RCC 7860 (cell line): ENCODE data around the gene ERMAP.
"Not testable (repeated sequence)": the region's sequence is repeated elsewhere in the genome, so short reads cannot be mapped to it uniquely, and the experiment has no call there.

Source experiments
- DNase-seq: peaks from one replicate; pipeline ENCODE4 v3.0.0-alpha.2; 2015; ENCODE audit warnings: low spot score
- FAIRE-seq: peaks from 2 replicates; lab custom pipeline; 2012; peaks lifted over from hg19 to GRCh38; lab: Jason Lieb, UNC

The ERMAP gene

DNA sequence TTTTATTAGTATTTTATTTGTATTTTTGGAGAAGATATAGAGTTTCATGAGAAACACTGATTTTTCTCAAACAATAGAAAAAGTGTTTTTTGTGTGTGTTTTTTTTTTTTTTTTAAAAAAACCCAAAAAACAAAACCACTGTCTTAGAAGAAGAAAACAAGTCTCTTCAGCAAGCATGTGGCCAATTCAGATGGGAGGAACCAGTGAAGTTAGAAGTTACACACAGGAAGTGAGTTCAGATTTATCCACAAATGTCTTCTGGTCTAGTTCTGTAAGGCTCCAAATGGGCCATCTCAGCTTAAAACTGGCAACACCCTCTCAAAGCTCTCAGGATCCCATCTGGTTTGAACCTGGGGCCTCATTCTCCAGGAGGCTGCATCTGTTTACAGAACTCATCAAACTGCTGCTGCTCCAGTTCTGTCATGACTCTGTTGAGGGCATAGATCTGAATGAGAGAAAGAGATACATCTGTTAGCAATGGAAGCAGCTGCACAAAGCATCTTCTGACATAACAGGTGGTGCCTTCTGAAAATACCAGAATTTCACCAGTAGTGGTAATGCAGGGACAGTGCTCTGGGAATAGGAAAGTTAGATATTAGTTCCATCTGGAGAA, 9.8 kb upstream of the ERMAP start:
- FAIRE-seq, result no peak

GRCh38 chr1:42814815-42815214, 2.1 kb upstream of the ERMAP start:
- not testable (repeated sequence) for FAIRE-seq, DNase-seq

More for the DNA sequence above, 9.8 kb upstream of the ERMAP start:
- no peak for DNase-seq

DNA sequence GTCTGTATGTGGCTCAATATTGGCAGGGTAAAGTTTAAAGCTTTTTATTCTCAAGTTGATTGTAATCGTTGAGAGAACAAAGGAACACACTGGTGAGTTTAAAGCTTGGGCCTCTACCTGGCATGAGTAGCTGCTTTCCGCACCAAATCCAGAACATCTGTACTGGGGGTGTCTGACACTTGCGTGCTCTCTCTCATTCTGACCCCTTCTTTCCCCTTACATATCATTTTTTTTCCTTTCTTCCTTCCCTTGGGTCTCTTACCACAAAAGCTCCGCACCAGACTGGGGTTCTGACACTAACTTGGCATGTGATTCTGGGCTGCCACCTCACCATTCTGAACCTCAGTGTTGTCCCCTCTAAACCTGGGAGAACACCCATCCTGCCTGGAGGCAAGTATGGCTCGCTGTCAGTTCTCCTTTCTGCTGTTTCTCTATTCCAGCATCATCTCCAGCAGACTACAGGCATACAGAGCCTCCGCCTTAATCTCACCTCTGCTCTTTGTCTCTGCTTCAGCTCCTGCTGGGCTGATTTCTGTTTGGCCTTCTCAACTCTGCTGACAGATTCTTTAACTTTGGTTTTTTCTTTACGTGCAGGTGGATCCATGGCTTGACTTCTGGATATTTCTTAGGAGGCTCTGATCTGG, 859 bp upstream of the ERMAP start:
- no peak for DNase-seq
- no peak for FAIRE-seq

GRCh38 chr1:42817440-42817767, 482 bp downstream of the ERMAP start:
- DNase-seq, result no peak
- FAIRE-seq, result no peak

DNA sequence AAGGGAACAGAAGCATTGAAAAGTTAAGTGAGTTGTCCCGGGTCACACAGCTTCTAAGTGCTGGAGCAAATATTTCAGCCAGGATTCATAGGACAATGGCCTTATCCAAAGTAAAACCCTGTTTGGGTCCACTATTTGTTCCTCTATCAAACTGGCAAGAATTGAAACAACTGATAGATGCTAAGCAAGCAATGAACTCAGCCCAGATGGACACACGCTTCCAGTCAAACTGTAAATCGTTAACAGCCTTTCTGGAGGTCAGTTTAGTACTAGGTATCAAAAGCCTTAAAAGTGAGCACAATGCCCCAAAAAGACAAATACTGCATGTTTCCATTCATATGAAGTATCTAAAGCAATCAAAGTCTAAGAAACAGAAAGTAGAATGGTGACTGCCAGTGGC, 1.1 kb downstream of the ERMAP start:
- FAIRE-seq (no peak), DNase-seq (no peak)

GRCh38 chr1:42820813-42821212, 3.9 kb downstream of the ERMAP start:
- FAIRE-seq, result no peak
- no peak for DNase-seq

DNA sequence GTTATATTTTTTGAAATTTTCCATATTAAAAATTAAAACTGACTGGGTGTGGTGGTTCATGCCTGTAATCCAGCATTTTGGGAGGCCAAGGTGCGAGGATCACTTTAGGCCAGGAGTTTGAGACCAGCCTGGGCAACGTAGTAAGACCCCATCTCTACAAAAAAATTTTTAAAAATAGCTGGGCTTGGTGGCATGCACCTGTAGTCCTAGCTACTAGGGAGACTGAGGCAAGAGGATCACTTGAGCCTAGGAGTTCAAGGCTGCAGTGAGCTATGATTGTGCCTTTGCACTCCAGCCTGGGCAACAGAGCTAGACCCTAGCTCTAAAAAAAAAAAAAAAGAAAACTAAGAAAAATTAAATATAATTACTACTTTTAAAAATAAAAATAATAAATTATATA, 4.8 kb downstream of the ERMAP start:
- DNase-seq, result no peak
- no peak for FAIRE-seq

DNA sequence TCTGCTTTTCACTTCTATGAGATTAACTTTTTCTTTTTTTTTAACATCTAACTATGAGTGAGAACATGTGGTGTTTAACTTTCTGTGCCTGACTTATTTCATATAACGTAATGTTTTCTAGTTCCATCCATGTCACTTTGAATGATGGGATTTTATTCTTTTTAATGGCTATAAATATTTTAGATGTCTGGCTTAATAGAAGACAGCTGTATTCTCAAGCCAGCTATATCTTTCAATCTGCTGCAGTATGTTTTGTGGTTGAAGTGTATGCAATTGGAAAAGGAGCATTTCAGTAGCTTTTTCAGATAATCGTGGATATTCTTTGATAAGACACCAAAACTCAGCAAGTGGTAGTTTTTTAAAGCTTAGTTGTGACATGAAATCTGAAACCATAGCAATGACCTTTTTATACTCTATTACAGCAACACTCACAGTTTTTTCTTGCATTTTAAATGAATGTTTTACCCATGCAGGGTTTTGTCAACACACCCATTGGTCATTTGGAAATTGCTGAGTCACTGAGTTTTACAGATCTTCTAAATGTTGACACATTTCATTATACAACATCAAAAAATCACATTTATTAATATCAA, 6.0 kb downstream of the ERMAP start:
- no peak for DNase-seq
- FAIRE-seq, result no peak

DNA sequence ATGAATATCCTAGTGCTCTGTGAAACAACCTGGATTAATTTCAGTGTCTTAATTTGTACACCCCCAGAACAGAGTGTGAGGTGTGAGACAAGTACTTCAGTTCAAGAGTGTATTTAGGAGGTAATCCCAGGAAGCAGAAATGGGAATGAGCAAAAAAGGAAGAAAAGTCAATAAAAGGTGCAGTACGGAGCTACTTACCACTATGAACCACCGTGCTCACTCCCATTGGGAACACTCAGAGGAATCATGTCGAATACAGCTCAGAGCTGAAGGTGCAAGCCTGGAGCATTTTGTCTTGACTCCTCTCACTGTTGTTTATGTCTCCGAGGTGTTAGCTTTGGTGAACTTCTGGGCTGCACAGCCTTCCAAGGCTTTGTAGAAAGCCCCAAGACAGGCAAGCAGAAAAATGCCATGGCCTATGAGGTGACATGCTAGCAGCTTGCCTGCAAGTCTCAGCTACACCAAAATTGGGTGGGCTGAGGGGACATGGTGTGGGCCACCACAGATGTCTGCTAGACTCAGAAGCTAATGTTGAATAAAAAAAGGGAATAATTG, 7.6 kb downstream of the ERMAP start:
- FAIRE-seq, result no peak
- DNase-seq, result no peak

- FAIRE-seq, result no peak
These were observed 8.3 kb downstream of the ERMAP start for GRCh38 chr1:42825036-42825851.

DNA sequence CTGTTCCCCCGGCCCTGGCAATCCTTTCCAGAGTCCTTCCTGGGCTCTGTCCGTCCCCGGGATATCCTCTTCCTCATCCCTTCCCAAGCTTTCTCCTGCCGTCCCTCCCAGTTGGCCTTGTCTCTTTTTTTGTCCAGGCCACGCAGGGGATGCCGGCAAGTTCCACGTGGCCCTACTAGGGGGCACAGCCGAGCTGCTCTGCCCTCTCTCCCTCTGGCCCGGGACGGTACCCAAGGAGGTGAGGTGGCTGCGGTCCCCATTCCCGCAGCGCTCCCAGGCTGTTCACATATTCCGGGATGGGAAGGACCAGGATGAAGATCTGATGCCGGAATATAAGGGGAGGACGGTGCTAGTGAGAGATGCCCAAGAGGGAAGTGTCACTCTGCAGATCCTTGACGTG, 13.7 kb downstream of the ERMAP start:
- FAIRE-seq (no peak), DNase-seq (no peak)

More at GRCh38 chr1:42825036-42825851, 8.3 kb downstream of the ERMAP start:
- DNase-seq, result no peak

DNA sequence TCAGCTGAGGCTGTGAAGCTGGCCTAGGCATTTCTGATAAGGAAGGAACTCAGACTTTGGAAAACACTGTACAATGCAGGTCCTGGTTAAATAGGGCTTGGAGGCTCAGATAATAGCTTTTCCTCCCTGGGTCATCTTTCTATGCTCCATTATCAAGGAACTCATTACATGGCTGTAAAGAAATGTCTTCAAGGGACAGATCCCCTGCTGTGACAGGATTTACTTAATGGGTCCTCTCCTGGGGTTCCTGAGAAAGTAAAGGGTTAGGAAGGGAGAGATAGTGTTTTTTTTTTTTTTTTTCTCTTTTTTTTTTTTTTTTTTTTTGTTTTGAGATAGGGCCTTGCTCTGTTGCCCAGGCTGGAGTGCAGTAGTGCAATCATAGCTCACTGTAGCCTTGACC, 14.4 kb downstream of the ERMAP start:
- DNase-seq (no peak), FAIRE-seq (no peak)

DNA sequence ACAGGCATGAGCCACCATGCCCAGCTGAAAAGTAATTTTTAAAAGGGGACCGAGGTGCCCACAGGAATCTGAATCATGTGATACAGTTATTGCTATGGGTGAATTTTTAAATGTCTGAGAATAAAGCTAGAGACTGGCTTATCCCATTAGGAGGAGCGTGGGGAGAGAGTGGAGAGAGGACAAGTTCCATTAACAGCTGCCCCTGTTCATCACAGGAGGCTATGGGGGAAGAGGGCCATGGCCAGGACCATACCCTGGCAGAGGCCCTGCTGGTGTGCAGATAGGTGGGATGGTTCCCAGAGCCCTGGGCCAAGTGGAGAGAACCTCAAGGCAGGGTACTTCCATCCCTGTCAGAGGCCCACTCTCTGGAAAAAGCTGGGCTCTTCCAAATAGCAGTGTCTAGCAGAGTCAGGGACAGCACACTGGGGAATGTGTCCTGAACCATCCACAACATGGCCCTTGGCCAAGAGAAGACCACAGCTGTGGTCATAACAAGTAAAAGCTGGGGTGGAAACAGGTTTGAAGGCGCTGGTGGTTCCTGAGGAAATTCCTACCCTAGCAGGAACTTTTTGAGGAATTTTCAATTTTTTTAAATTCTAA, 15.8 kb downstream of the ERMAP start:
- DNase-seq (no peak), FAIRE-seq (no peak)

GRCh38 chr1:42833981-42834380, 17.1 kb downstream of the ERMAP start:
- FAIRE-seq (no peak), DNase-seq (no peak)

GRCh38 chr1:42834803-42835202, 17.9 kb downstream of the ERMAP start:
- DNase-seq (no peak), FAIRE-seq (no peak)

GRCh38 chr1:42835422-42835821, 18.5 kb downstream of the ERMAP start:
- no peak for DNase-seq
- no peak for FAIRE-seq

GRCh38 chr1:42837709-42838108, 20.8 kb downstream of the ERMAP start:
- FAIRE-seq, result no peak

DNA sequence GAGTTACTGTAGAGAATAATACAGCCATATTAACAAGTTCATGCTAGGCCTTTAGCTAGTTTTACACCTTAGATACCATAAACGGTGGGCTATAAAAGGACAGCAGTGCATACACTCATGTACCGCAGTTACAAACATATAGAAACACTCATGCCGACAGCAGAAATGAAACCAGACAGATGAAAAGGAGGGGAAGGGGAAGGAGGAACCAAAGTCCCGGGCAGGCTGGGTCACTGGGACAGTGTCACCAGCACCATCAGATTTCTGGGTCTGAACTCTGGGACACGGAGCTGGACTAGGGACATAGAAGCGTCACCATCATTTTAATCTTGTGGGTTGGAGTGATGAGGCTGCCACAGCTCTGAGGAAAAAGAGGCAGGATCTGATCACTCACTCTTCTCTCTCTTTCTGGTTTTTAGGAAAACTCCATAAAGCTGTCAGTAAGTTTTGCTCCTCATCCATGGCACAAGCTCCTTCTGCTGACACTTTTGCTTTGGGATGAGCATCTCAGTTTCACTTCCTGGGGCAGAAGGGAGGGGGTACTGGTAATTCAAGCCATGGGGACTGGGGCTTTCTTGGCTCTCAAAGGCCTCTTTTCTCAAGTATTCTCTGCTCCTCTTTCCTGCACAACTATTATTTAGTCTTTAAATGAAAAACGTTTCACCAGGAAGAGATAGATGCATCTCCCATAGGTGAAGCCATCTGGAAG, 21.7 kb downstream of the ERMAP start:
- FAIRE-seq (no peak), DNase-seq (no peak)

More at GRCh38 chr1:42837709-42838108, 20.8 kb downstream of the ERMAP start:
- DNase-seq, result no peak

GRCh38 chr1:42841010-42841409, 24.1 kb downstream of the ERMAP start:
- FAIRE-seq (no peak), DNase-seq (no peak)

GRCh38 chr1:42841440-42842147, 24.7 kb downstream of the ERMAP start:
- no peak for DNase-seq
- FAIRE-seq, result no peak
